Subcutaneous adipose tissue (tissue), 4 donors: Measurements from ENCODE around the gene ZG16B. TPM values are rescaled to one million over a fixed set of nuclear protein-coding genes. Genes with fewer than 3 reads are reported as not detected.

Experiments used
- CTCF ChIP-seq: fragments of 450-650 bp; IDR thresholded peaks from one replicate; pipeline ENCODE4 v1.5.1; 2016; ENCODE audit warnings: low read depth, mild to moderate bottlenecking, control low read depth, antibody characterized with exemption, moderate library complexity
- total RNA-seq, 4 donors: library from RNA; depleted of rRNA; stranded (reverse); fragments of >200 nt; gene quantifications; one replicate each; pipeline ENCODE4 v1.1.0, GENCODE V29; 2016

ZG16B gene
- total RNA-seq, 4 donors from 2014 or later, result 3.1 TPM; not detected in 3

- no peak for TF ChIP-seq CTCF
Measured at GRCh38 chr16:2821487-2822157, 8.5 kb upstream of the ZG16B start.

- no peak for TF ChIP-seq CTCF
Measured at GRCh38 chr16:2822158-2822495, 8.0 kb upstream of the ZG16B start.

- no peak for TF ChIP-seq CTCF
Measured at GRCh38 chr16:2822496-2822895, 7.6 kb upstream of the ZG16B start.

- no peak for TF ChIP-seq CTCF
Measured at GRCh38 chr16:2824626-2825025, 5.5 kb upstream of the ZG16B start.

- TF ChIP-seq CTCF, result no peak
Measured at GRCh38 chr16:2825049-2825742, 4.9 kb upstream of the ZG16B start.

- TF ChIP-seq CTCF, result no peak
Measured at GRCh38 chr16:2825906-2826305, 4.2 kb upstream of the ZG16B start.

GRCh38 chr16:2826591-2827373 is 3.3 kb upstream of the ZG16B start:
- no peak for TF ChIP-seq CTCF
